Neutrophil (primary cell): Measurements from ENCODE around the gene PGLYRP3.

ENCODE experiments used
- H3K27ac ChIP-seq: fragments of 200-600 bp; sonication (generic); 2 replicates; pipeline ENCODE4 v1.5.1; 2016; ENCODE audit warnings: mild to moderate bottlenecking, moderate library complexity
- H3K27me3 ChIP-seq: fragments of 200-600 bp; sonication (generic); 2 replicates; pipeline ENCODE4 v1.6.0; 2016; ENCODE audit warnings: mild to moderate bottlenecking
- H3K36me3 ChIP-seq: fragments of 200-600 bp; sonication (generic); 2 replicates; pipeline ENCODE4 v1.5.1; 2017
- H3K4me1 ChIP-seq, 2 experiments: fragments of 200-600 bp in 1 of 2; sonication (generic) in 1 of 2; 1 replicate in 1 of 2; 2 replicates in 1 of 2; pipeline versions ENCODE4 v1.5.1 to v1.6.1; 2013 to 2016; ENCODE audit warnings: low read depth in 1 of 2, low read length in 1 of 2, mild to moderate bottlenecking in 1 of 2, moderate library complexity in 1 of 2; ENCODE audit not compliant: control insufficient read depth in 1 of 2, insufficient read depth in 1 of 2
- H3K4me3 ChIP-seq, 2 experiments: fragments of 200-600 bp in 1 of 2; sonication (generic) in 1 of 2; 1 replicate in 1 of 2; 2 replicates in 1 of 2; pipeline ENCODE4 v1.5.1; 2013 to 2016; ENCODE audit warnings: low read depth in 1 of 2, low read length in 1 of 2, mild to moderate bottlenecking in 1 of 2, moderate library complexity in 1 of 2
- H3K9me3 ChIP-seq: fragments of 200-600 bp; sonication (generic); 2 replicates; pipeline ENCODE4 v1.5.1; 2016
- TF ChIP-seq, protein P1 (sequence below): fragments of 200-600 bp; sonication (generic); IDR thresholded peaks from 2 replicates; pipeline ENCODE4 v1.5.1; 2016; ENCODE audit warnings: antibody characterized with exemption

The PGLYRP3 gene

DNA sequence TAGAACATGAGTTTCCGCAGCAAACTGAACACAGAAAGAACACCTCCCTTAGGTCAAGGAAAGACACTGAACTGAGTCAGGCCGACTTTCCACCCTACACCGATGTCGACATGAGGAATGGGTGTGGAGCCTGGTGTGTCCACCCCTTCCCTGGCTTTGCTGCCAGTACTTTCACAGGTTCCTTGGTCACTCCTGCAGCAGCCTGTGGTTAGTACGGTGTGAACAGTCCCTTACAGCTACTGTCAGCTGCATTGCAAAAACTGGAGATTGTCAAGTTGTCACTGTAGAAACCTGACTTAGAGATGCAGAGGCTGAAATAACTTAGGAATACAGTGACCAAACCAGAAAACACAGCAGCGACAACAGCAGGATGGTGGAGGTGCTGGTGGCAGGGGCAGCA is 7.1 kb downstream of the PGLYRP3 start:
- Histone ChIP-seq H3K4me3 (no peak overlapping the region), H3K4me1 (no peaks in the 10 kb centered on the region), H3K27me3 (peaks cover 18% of the 10 kb centered on the region), H3K36me3 (no peaks in the 10 kb centered on the region), H3K27ac (no peak overlapping the region), H3K9me3 (no peaks in the 10 kb centered on the region)
- TF ChIP-seq, protein P1, sequence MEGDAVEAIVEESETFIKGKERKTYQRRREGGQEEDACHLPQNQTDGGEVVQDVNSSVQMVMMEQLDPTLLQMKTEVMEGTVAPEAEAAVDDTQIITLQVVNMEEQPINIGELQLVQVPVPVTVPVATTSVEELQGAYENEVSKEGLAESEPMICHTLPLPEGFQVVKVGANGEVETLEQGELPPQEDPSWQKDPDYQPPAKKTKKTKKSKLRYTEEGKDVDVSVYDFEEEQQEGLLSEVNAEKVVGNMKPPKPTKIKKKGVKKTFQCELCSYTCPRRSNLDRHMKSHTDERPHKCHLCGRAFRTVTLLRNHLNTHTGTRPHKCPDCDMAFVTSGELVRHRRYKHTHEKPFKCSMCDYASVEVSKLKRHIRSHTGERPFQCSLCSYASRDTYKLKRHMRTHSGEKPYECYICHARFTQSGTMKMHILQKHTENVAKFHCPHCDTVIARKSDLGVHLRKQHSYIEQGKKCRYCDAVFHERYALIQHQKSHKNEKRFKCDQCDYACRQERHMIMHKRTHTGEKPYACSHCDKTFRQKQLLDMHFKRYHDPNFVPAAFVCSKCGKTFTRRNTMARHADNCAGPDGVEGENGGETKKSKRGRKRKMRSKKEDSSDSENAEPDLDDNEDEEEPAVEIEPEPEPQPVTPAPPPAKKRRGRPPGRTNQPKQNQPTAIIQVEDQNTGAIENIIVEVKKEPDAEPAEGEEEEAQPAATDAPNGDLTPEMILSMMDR, result no peak

DNA sequence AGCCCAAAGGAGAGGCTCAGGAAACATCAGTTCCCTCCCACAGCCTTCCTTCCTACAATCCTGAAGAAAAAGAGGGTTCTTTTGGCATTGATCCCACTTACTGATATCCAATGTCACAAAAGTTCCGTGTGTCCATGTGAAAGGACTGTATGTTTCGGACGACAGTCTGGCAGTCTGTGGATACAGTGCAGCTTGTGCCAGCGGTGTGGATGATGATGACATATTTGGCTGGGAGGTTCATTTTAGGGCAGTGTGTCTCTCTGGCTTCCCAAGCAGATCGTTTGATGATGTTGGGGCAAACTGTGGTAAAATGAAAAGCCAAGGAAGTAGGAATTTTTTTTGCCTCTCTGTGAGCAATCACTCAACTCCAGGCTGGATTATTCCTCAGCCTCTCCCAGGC is 10.4 kb downstream of the PGLYRP3 start:
- Histone ChIP-seq H3K4me1 (no peaks in the 10 kb centered on the region), H3K4me3 (no peak overlapping the region), H3K9me3 (no peaks in the 10 kb centered on the region), H3K27me3 (peaks cover 18% of the 10 kb centered on the region), H3K36me3 (no peaks in the 10 kb centered on the region), H3K27ac (no peak overlapping the region)
- TF ChIP-seq, protein P1, result no peak

DNA sequence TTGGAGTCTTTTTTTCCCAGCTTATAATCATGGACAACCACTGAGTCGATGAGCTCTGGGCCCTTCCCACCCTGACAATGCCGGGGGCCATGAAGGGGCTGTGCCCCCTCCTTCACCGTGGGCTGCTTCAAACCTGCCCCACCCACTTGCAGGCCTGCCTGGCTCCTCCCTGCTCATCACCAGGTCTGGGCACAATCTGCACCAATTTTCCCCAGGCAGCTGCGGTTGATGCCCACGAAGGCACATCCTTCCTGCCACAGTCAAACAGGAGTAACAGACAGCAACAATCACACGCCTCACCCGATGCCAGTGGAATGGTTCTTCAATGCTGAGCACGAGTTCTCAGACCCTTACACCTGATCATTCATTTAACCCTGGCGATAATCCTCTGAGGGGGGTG is 18.9 kb downstream of the PGLYRP3 start:
- TF ChIP-seq, protein P1, result no peak
- Histone ChIP-seq H3K4me3 (no peak overlapping the region), H3K27me3 (peaks cover 34% of the 10 kb centered on the region), H3K36me3 (no peaks in the 10 kb centered on the region), H3K4me1 (peaks cover 9 to 30% of the 10 kb centered on the region in 2 experiments), H3K9me3 (no peaks in the 10 kb centered on the region), H3K27ac (no peak overlapping the region)

DNA sequence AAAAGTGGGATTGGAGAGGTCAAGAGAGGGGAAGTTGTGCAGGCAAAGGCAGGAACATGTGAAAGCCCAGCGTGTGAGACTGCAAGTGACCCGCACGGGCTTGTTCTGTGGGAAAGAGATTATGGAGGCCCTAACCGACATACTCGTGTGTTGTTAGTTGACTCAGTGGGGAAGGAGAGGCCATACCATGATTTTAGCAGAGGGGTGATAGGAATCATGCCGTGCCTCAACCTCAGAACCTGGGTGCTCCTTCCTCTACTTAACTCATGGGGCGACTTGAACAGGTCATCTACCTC is 19.3 kb downstream of the PGLYRP3 start:
- TF ChIP-seq, protein P1, result no peak
- Histone ChIP-seq H3K4me1 (peaks cover 9 to 30% of the 10 kb centered on the region in 2 experiments), H3K36me3 (no peaks in the 10 kb centered on the region)

DNA sequence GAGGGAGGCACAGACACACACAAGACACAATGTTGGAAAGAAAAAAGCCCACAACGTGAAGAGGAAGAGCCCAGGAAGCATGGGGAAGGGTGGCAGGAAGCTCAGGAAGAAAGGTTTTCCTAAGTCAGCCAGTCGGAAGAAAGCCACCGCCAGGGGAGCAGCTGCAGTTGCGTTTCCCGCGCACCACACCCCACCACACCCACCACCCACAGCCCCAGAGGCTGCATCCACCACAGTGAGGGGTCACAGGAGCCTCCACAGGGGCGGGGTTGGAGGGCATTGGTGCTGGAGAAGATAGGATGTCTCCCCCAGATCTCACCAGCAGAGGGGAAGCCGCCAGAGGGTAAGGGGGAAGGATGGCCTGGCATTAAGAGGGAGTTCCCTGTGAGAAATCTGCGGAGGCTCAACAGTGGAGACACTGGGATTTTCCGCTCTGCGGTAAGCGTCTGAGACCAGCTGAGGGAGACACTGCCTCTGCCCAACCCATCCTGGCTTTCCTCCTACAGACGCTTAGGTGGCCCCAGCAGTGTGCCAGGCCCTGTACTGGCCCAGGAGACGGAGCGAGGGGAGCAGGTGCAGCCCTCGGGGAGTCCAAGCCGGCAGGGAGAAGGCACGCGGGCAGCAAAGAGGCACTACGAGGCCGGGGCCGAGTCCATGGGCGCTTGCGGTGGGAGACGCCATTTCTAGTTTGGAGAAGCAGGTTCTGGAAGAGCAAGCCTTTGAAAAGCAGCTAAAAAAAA is 19.8 kb downstream of the PGLYRP3 start:
- H3K4me3 ChIP-seq, result no peak overlapping the region
- peaks cover 34% of the 10 kb centered on the region for H3K27me3 ChIP-seq
- no peaks in the 10 kb centered on the region for H3K9me3 ChIP-seq
- no peaks in the 10 kb centered on the region for H3K36me3 ChIP-seq
- H3K4me1 ChIP-seq, result peaks cover 9 to 30% of the 10 kb centered on the region in 2 experiments
- TF ChIP-seq, protein P1, result no peak
- no peak overlapping the region for H3K27ac ChIP-seq

More for the DNA sequence above, 19.3 kb downstream of the PGLYRP3 start:
- H3K27ac ChIP-seq, result no peak overlapping the region
- H3K27me3 ChIP-seq, result peaks cover 34% of the 10 kb centered on the region
- H3K9me3 ChIP-seq, result no peaks in the 10 kb centered on the region
- no peak overlapping the region for H3K4me3 ChIP-seq
